Mesothelial cell of epicardium (in vitro differentiated cells): Measurements from ENCODE around the gene SIT1. TPM values are rescaled to one million over a fixed set of nuclear protein-coding genes. Genes with fewer than 3 reads are reported as not detected.

Source experiments
- DNase-seq, 2 experiments: peaks; one replicate each; pipeline ENCODE4 v3.0.0; 2021; ENCODE audit warnings: low spot score in 2 of 2; ENCODE audit not compliant: unreplicated experiment in 2 of 2
- H3K27ac Mint-ChIP-seq: 2 replicates; pipeline ENCODE4 v1.8.0; 2021; ENCODE audit warnings: mixed read lengths
- H3K27me3 Mint-ChIP-seq: 2 replicates; pipeline ENCODE4 v1.8.0; 2021; ENCODE audit warnings: low read depth, mixed read lengths
- H3K36me3 Mint-ChIP-seq: 2 replicates; pipeline ENCODE4 v1.8.0; 2021; ENCODE audit warnings: mixed read lengths
- H3K4me1 Mint-ChIP-seq: 2 replicates; pipeline ENCODE4 v1.8.0; 2021; ENCODE audit warnings: mixed read lengths
- H3K4me3 Mint-ChIP-seq: 2 replicates; pipeline ENCODE4 v1.8.0; 2021; ENCODE audit warnings: mild to moderate bottlenecking, moderate library complexity, mixed read lengths
- H3K9me3 Mint-ChIP-seq: 2 replicates; pipeline ENCODE4 v1.8.0; 2021; ENCODE audit warnings: mixed read lengths
- CTCF ChIP-seq: fragments of 200-600 bp; sonication (generic); IDR thresholded peaks from one replicate; pipeline ENCODE4 v1.5.0; 2021; ENCODE audit warnings: antibody characterized with exemption; ENCODE audit not compliant: unreplicated experiment
- total RNA-seq: library from RNA; stranded (reverse); gene quantifications from 3 replicates; pipeline ENCODE4 v1.2.1, GENCODE V29; 2021

Gene SIT1
- total RNA-seq, 1 donor from 2014 or later: not detected

GRCh38 chr9:35686222-35687203, 35.8 kb upstream of the SIT1 start:
- H3K27me3 Mint-ChIP-seq: no peaks in the 10 kb centered on the region
- no peak for DNase-seq
- H3K9me3 Mint-ChIP-seq: no peaks in the 10 kb centered on the region
- H3K4me1 Mint-ChIP-seq: peaks cover 33% of the 10 kb centered on the region
- peaks cover 32% of the 10 kb centered on the region for H3K36me3 Mint-ChIP-seq
- peak overlapping the region; percentile 66 for H3K27ac Mint-ChIP-seq
- peak overlapping the region; percentile 6 for H3K4me3 Mint-ChIP-seq
- no peak for TF ChIP-seq CTCF

GRCh38 chr9:35685506-35685905, 34.8 kb upstream of the SIT1 start:
- peaks cover 30% of the 10 kb centered on the region for H3K4me1 Mint-ChIP-seq

GRCh38 chr9:35684921-35685320, 34.2 kb upstream of the SIT1 start:
- TF ChIP-seq CTCF: no peak
- Mint-ChIP-seq H3K27ac (no peak overlapping the region), H3K27me3 (no peaks in the 10 kb centered on the region), H3K9me3 (no peaks in the 10 kb centered on the region), H3K4me1 (peaks cover 30% of the 10 kb centered on the region), H3K36me3 (peaks cover 32% of the 10 kb centered on the region), H3K4me3 (no peak overlapping the region)
- no peak for DNase-seq

More at GRCh38 chr9:35685506-35685905, 34.8 kb upstream of the SIT1 start:
- no peak overlapping the region for H3K27ac Mint-ChIP-seq
- no peak for TF ChIP-seq CTCF
- no peak for DNase-seq
- no peak overlapping the region for H3K4me3 Mint-ChIP-seq
- no peaks in the 10 kb centered on the region for H3K9me3 Mint-ChIP-seq
- H3K36me3 Mint-ChIP-seq: peaks cover 32% of the 10 kb centered on the region
- H3K27me3 Mint-ChIP-seq: no peaks in the 10 kb centered on the region

GRCh38 chr9:35683323-35683722, 32.6 kb upstream of the SIT1 start:
- no peak for DNase-seq
- Mint-ChIP-seq H3K4me1 (peaks cover 20% of the 10 kb centered on the region), H3K27ac (no peak overlapping the region), H3K36me3 (peaks cover 32% of the 10 kb centered on the region), H3K9me3 (no peaks in the 10 kb centered on the region), H3K27me3 (no peaks in the 10 kb centered on the region), H3K4me3 (no peak overlapping the region)
- no peak for TF ChIP-seq CTCF

GRCh38 chr9:35682520-35683315, 32.0 kb upstream of the SIT1 start:
- Mint-ChIP-seq H3K4me1 (peaks cover 16% of the 10 kb centered on the region), H3K9me3 (no peaks in the 10 kb centered on the region), H3K27me3 (no peaks in the 10 kb centered on the region), H3K4me3 (no peak overlapping the region), H3K27ac (peak overlapping the region; percentile 16), H3K36me3 (peaks cover 32% of the 10 kb centered on the region)
- no peak for TF ChIP-seq CTCF
- DNase-seq: no peak
